Mesenchymal stem cell (in vitro differentiated cells and primary cell): ENCODE measurements around the gene PPIG. TPM values are rescaled to one million over a fixed set of nuclear protein-coding genes. Genes with fewer than 3 reads are reported as not detected.
"Not testable (repeated sequence)": the region's sequence is repeated elsewhere in the genome, so short reads cannot be mapped to it uniquely, and the experiment has no call there.

Experiments
- DNase-seq: peaks from one replicate; pipeline ENCODE4 v3.0.0-alpha.2; 2013
- H2AFZ ChIP-seq: one replicate; pipeline ENCODE4 v1.6.1; 2013; ENCODE audit warnings: low read depth, mild to moderate bottlenecking, control low read depth, inconsistent platforms, low read length, moderate library complexity
- H2AK5ac ChIP-seq: 2 replicates; pipeline ENCODE4 v1.6.1; 2013; ENCODE audit warnings: low read length, moderate library complexity, mild to moderate bottlenecking, inconsistent platforms; ENCODE audit not compliant: severe bottlenecking
- H2BK120ac ChIP-seq: one replicate; pipeline ENCODE4 v1.6.1; 2013; ENCODE audit warnings: low read depth, mild to moderate bottlenecking, inconsistent platforms, low read length, moderate library complexity
- H2BK12ac ChIP-seq, 2 experiments: one replicate each; pipeline ENCODE4 v1.6.1; 2013; ENCODE audit warnings: inconsistent platforms in 2 of 2, low read length in 2 of 2, mild to moderate bottlenecking in 2 of 2, moderate library complexity in 2 of 2, control low read depth in 1 of 2
- H2BK15ac ChIP-seq: one replicate; pipeline ENCODE4 v1.6.1; 2013; ENCODE audit warnings: mild to moderate bottlenecking, low read depth, inconsistent platforms; ENCODE audit not compliant: poor library complexity, severe bottlenecking
- H2BK5ac ChIP-seq: 2 replicates; pipeline ENCODE4 v1.6.1; 2013; ENCODE audit warnings: low read depth, mild to moderate bottlenecking, low read length, control low read depth, inconsistent platforms; ENCODE audit not compliant: poor library complexity, severe bottlenecking
- H3K14ac ChIP-seq, 2 experiments: one replicate each; pipeline ENCODE4 v1.6.1; 2013; ENCODE audit warnings: inconsistent platforms in 2 of 2, low read length in 2 of 2, control low read depth in 1 of 2, mild to moderate bottlenecking in 1 of 2, moderate library complexity in 1 of 2
- H3K18ac ChIP-seq, 2 experiments: one replicate each; pipeline ENCODE4 v1.6.1; 2013; ENCODE audit warnings: inconsistent platforms in 2 of 2, low read length in 2 of 2, control low read depth in 1 of 2, low read depth in 1 of 2, mild to moderate bottlenecking in 1 of 2
- H3K23ac ChIP-seq, 2 experiments: one replicate each; pipeline ENCODE4 v1.6.1; 2013; ENCODE audit warnings: inconsistent platforms in 2 of 2, low read length in 2 of 2, mild to moderate bottlenecking in 2 of 2, moderate library complexity in 2 of 2, control low read depth in 1 of 2
- H3K27ac ChIP-seq: 2 replicates; pipeline ENCODE4 v1.5.1; 2013; ENCODE audit warnings: mild to moderate bottlenecking, moderate library complexity, low read length, control low read depth, inconsistent platforms; ENCODE audit not compliant: poor library complexity, severe bottlenecking
- H3K27me3 ChIP-seq, 2 experiments: 2 replicates each; pipeline versions ENCODE4 v1.6.1 to v1.7.0; 2013; ENCODE audit warnings: low read length in 2 of 2, mild to moderate bottlenecking in 2 of 2, moderate library complexity in 2 of 2, control low read depth in 1 of 2, inconsistent platforms in 1 of 2; ENCODE audit not compliant: control insufficient read depth in 1 of 2, insufficient read depth in 1 of 2
- H3K36me3 ChIP-seq, 2 experiments: 2 replicates each; pipeline versions ENCODE4 v1.6.1 to v1.7.0; 2013; ENCODE audit warnings: low read length in 2 of 2, control low read depth in 1 of 2, inconsistent platforms in 1 of 2, low read depth in 1 of 2, mild to moderate bottlenecking in 1 of 2; ENCODE audit not compliant: insufficient read depth in 2 of 2, control insufficient read depth in 1 of 2
- H3K4ac ChIP-seq, 2 experiments: one replicate each; pipeline ENCODE4 v1.6.1; 2013; ENCODE audit warnings: inconsistent platforms in 2 of 2, low read length in 2 of 2, mild to moderate bottlenecking in 2 of 2, moderate library complexity in 2 of 2, control low read depth in 1 of 2, low read depth in 1 of 2
- H3K4me1 ChIP-seq: 2 replicates; pipeline ENCODE4 v1.6.1; 2013; ENCODE audit warnings: low read depth, low read length, control low read depth; ENCODE audit not compliant: control insufficient read depth, insufficient read depth
- H3K4me2 ChIP-seq: 2 replicates; pipeline ENCODE4 v1.6.1; 2013; ENCODE audit warnings: low read length, mild to moderate bottlenecking, inconsistent platforms; ENCODE audit not compliant: poor library complexity, severe bottlenecking
- H3K4me3 ChIP-seq, 2 experiments: 2 replicates each; pipeline versions ENCODE4 v1.5.1 to v1.7.0; 2013; ENCODE audit warnings: low read length in 2 of 2, mild to moderate bottlenecking in 2 of 2, control low read depth in 1 of 2, low read depth in 1 of 2; ENCODE audit not compliant: insufficient read depth in 1 of 2
- H3K79me1 ChIP-seq: replicated peaks from 2 replicates; pipeline ENCODE4 v1.6.1; 2013; ENCODE audit warnings: mild to moderate bottlenecking, control low read depth, low read length, inconsistent platforms; ENCODE audit not compliant: poor library complexity, severe bottlenecking
- H3K9ac ChIP-seq: 2 replicates; pipeline ENCODE4 v1.7.0; 2013; ENCODE audit warnings: mild to moderate bottlenecking, low read length, moderate library complexity
- H3K9me3 ChIP-seq: 2 replicates; pipeline ENCODE4 v1.7.0; 2013; ENCODE audit warnings: mild to moderate bottlenecking, low read length; ENCODE audit not compliant: control insufficient read depth
- H4K8ac ChIP-seq: one replicate; pipeline ENCODE4 v1.6.1; 2013; ENCODE audit warnings: inconsistent platforms, mild to moderate bottlenecking, low read length, moderate library complexity
- H4K91ac ChIP-seq: one replicate; pipeline ENCODE4 v1.6.1; 2013; ENCODE audit warnings: mild to moderate bottlenecking, low read length, inconsistent platforms
- WGBS: methylation state at CpG from one replicate; pipeline ENCODE4 v1.1.7; 2013; ENCODE audit warnings: mixed read lengths; 5-methylcytosine and 5-hydroxymethylcytosine counted together
- polyA plus RNA-seq, 2 experiments: library from polyadenylated mRNA; stranded (reverse); fragments of 200-250 nt; gene quantifications; one replicate each; pipeline ENCODE4 v1.2.3, GENCODE V29; 2013

Gene PPIG
- polyA plus RNA-seq (2013, experiment 1 of 2) = 79.9 TPM
- 80.0 TPM for polyA plus RNA-seq (2013, experiment 2 of 2)

DNA sequence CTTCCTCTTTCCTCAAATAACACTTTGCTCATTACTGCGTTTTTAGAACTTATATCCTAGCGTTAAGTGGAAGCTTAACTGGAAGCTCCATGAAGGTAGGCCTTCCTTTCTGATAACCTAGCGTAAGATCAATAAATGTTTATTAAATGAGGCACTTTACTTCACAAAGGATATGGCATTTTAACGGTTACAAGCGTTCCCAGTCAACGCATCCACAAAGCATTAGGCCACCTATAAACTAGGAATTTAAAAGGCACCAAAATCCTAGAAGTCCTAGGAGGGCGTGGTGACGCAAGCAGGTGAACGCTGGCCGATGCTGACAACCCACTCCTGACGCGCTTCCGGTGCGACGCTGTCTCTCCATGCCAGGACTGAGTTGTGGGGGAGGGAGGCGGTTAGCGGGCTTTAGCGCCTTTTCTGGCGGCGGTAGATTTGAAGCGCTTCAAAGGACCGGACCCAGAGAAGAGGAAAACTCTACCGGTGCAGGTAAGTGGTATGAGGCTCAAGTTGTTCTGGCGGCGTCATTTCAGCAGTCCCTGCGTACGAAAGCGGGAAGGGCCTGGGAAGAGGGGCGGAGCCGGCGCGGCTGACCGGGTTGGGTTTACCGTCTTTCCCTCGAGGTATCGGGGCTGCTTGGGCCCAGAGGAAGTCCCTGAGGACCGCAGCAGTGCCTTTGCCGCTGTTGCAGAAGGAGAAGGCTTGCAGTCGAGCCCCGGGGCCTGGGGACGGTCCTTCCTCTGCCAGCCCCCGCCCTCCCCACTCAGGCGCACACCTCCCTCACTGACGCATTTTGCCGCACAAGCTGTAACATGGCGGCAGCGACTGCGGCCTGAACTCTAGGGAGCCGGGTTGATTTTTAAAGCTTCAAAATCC, at the start of gene PPIG:
Gene PPIG, plus strand, starts transcription at position 347 of the 873 bp plus-strand sequence. CDS start 19,691 bp downstream, outside the sequence.
- Histone ChIP-seq H3K4me1 (peaks cover 2% of the 10 kb centered on the region), H3K14ac (peak within 1 kb of the TSS in 1 of 2 experiments; percentile 36), H3K4me2 (peak within 1 kb of the TSS; percentile 86), H4K8ac (peak within 1 kb of the TSS; percentile 98), H3K4ac (peak within 1 kb of the TSS; percentile 80 to 90), H2BK5ac (peak within 1 kb of the TSS; percentile 14), H3K9me3 (no peaks in the 10 kb centered on the region), H3K23ac (no peak within 1 kb of the TSS), H2AFZ (peak within 1 kb of the TSS; percentile 75), H3K27ac (peak within 1 kb of the TSS; percentile 92), H2BK120ac (peak within 1 kb of the TSS; percentile 95), H2BK15ac (peak within 1 kb of the TSS; percentile 93), H2BK12ac (no peak within 1 kb of the TSS), H3K4me3 (peak within 1 kb of the TSS; percentile 88 to 96), H3K79me1 (no peaks in the 10 kb centered on the region), H3K27me3 (no peaks in the 10 kb centered on the region), H3K9ac (peak within 1 kb of the TSS; percentile 100), H3K36me3 (no peaks in the 10 kb centered on the region), H2AK5ac (peak within 1 kb of the TSS; percentile 87), H4K91ac (peak within 1 kb of the TSS; percentile 96), H3K18ac (peak within 1 kb of the TSS; percentile 82 to 100)
- 4% methylated on average over 46 of the region's 49 CpGs for WGBS
- peak; percentile 94 for DNase-seq

- H2BK5ac ChIP-seq, H3K79me1 ChIP-seq, H3K27me3 ChIP-seq, H2BK120ac ChIP-seq, H3K4me3 ChIP-seq, H3K27ac ChIP-seq, H3K23ac ChIP-seq, H2BK12ac ChIP-seq, H3K4me2 ChIP-seq, H2BK15ac ChIP-seq, H3K4ac ChIP-seq, H3K9ac ChIP-seq, H2AK5ac ChIP-seq, H4K8ac ChIP-seq, H3K18ac ChIP-seq, H4K91ac ChIP-seq, H2AFZ ChIP-seq, DNase-seq, H3K4me1 ChIP-seq, H3K14ac ChIP-seq, H3K9me3 ChIP-seq: not testable (repeated sequence)
- 97% methylated on average over 2 of the region's 2 CpGs for WGBS
- peaks cover 0 to 16% of the 10 kb centered on the region in 2 experiments for H3K36me3 ChIP-seq
These were observed 44.7 kb upstream of the PPIG start for GRCh38 chr2:169539460-169539859.

GRCh38 chr2:169540146-169540545, 44.0 kb upstream of the PPIG start:
- Histone ChIP-seq H3K27me3 (no peaks in the 10 kb centered on the region), H3K4ac (no peak overlapping the region), H3K18ac (no peak overlapping the region), H2AK5ac (no peak overlapping the region), H2BK12ac (no peak overlapping the region), H3K36me3 (peaks cover 0 to 16% of the 10 kb centered on the region in 2 experiments), H4K8ac (no peak overlapping the region), H3K23ac (no peak overlapping the region), H3K9me3 (no peaks in the 10 kb centered on the region), H2BK120ac (no peak overlapping the region), H3K4me3 (no peak overlapping the region), H3K4me1 (no peaks in the 10 kb centered on the region), H3K9ac (no peak overlapping the region), H4K91ac (no peak overlapping the region), H3K14ac (no peak overlapping the region), H3K27ac (no peak overlapping the region), H2AFZ (no peak overlapping the region), H2BK5ac (no peak overlapping the region), H3K79me1 (no peaks in the 10 kb centered on the region), H2BK15ac (no peak overlapping the region), H3K4me2 (no peak overlapping the region)
- WGBS = no CpG with 5 or more reads among the region's 2 CpGs
- no peak for DNase-seq

- WGBS = 92% methylated on average over 3 of the region's 3 CpGs
- H2BK12ac ChIP-seq = no peak overlapping the region
- no peak overlapping the region for H3K23ac ChIP-seq
- H4K8ac ChIP-seq = no peak overlapping the region
- H3K4me1 ChIP-seq = no peaks in the 10 kb centered on the region
- H3K14ac ChIP-seq = no peak overlapping the region
- peaks cover 3% of the 10 kb centered on the region for H3K79me1 ChIP-seq
- no peak for DNase-seq
- H3K18ac ChIP-seq = no peak overlapping the region
- no peak overlapping the region for H4K91ac ChIP-seq
- no peak overlapping the region for H3K4me3 ChIP-seq
- H2AK5ac ChIP-seq = no peak overlapping the region
- no peaks in the 10 kb centered on the region for H3K27me3 ChIP-seq
- H2BK15ac ChIP-seq = no peak overlapping the region
- no peak overlapping the region for H2BK5ac ChIP-seq
- no peak overlapping the region for H3K4me2 ChIP-seq
- H2BK120ac ChIP-seq = no peak overlapping the region
- H3K9me3 ChIP-seq = no peaks in the 10 kb centered on the region
- no peak overlapping the region for H3K27ac ChIP-seq
- no peak overlapping the region for H3K4ac ChIP-seq
- H3K36me3 ChIP-seq = peaks cover 3 to 16% of the 10 kb centered on the region in 2 experiments
- H2AFZ ChIP-seq = no peak overlapping the region
- H3K9ac ChIP-seq = no peak overlapping the region
These were observed 41.7 kb upstream of the PPIG start for GRCh38 chr2:169542433-169542832.
